ENCODE data around the gene KLHL2. TPM values are rescaled to one million over a fixed set of nuclear protein-coding genes. Genes with fewer than 3 reads are reported as not detected.

Gene KLHL2
- total and polyA plus RNA-seq, 9 of the 15 experiments (the other 6 are each of a cell fraction or from before 2014, with no cell fraction given) = 2.5 to 11.3 (median 6.1) TPM

GRCh38 chr4:165327211-165328100 lies 120.1 kb downstream of the KLHL2 start, which contains the start of gene MSMO1 (continued):
- TF ChIP-seq CBX2 (IDR thresholded peaks at IDR 0.05; ENCODE audit: insufficient read depth, low read length, poor library complexity, severe bottlenecking) = no peak
- peak; percentile 5 for TF ChIP-seq PRDM10 (IDR thresholded peaks at IDR 0.05; ENCODE audit: partially characterized antibody)
- no peak for TF ChIP-seq ZNF511 (CRISPR knock-in tag; IDR thresholded peaks at IDR 0.05)
- no peak for TF ChIP-seq NFE2L1 (tag; IDR thresholded peaks at IDR 0.05; ENCODE audit: borderline replicate concordance, low read depth)
- no peak for TF ChIP-seq THRAP3 (IDR thresholded peaks at IDR 0.05; ENCODE audit: borderline replicate concordance)
- no peak for TF ChIP-seq SMARCB1 (IDR thresholded peaks at IDR 0.05; ENCODE audit: insufficient read length, low read depth)
- no peak for TF ChIP-seq CGGBP1 (CRISPR knock-in tag; IDR thresholded peaks at IDR 0.05)
- TF ChIP-seq STAT5A (IDR thresholded peaks at IDR 0.05; ENCODE audit: borderline replicate concordance, low read length) = no peak
- no peak for TF ChIP-seq IRF1 (CRISPR knock-in tag; IDR thresholded peaks at IDR 0.05; ENCODE audit: borderline replicate concordance)
- no peak for TF ChIP-seq HNRNPUL1 (IDR thresholded peaks at IDR 0.05; ENCODE audit: low read length)
- TF ChIP-seq ZBTB33 (CRISPR knock-in tag; IDR thresholded peaks at IDR 0.05) = no peak
- no peak for TF ChIP-seq ATF3 (IDR thresholded peaks at IDR 0.05)
- TF ChIP-seq ATF3 (CRISPR knock-in tag; conservative IDR thresholded peaks at IDR 0.05) = no peak
- TF ChIP-seq JUND (IDR thresholded peaks at IDR 0.05; ENCODE audit: borderline replicate concordance, low read depth, low read length) = peak; percentile 54; the same call in 1 of the 2 replicates
- TF ChIP-seq JUND (tag; IDR thresholded peaks at IDR 0.05; ENCODE audit: borderline replicate concordance, low read depth, low read length) = no peak
- TF ChIP-seq ZEB2 (IDR thresholded peaks at IDR 0.05) = peak; percentile 70
- no peak for TF ChIP-seq KLF10 (CRISPR knock-in tag; IDR thresholded peaks at IDR 0.05)
- TF ChIP-seq CBX3 (IDR thresholded peaks at IDR 0.05; ENCODE audit: borderline replicate concordance in 1 of 2, low read length in 2 of 2) = no peak
- 0 out of 2 replicates have a peak, but pooled peaks have one; percentile 20 for TF ChIP-seq ZBED1 (IDR thresholded peaks at IDR 0.05)
